Calu3 (cell line): ENCODE results near the gene KCP. TPM values are rescaled to one million over a fixed set of nuclear protein-coding genes. Genes with fewer than 3 reads are reported as not detected.
"Not testable (repeated sequence)": the region's sequence is repeated elsewhere in the genome, so short reads cannot be mapped to it uniquely, and the experiment has no call there.

ENCODE experiments used
- BruUV-seq: library from RNA; stranded (reverse); fragments of 400-500 nt; replicated peaks from 2 replicates; lab custom pipeline; 2021; lab: Mats Ljungman, UMichigan
- CTCF ChIA-PET: fragments of 300-600 bp; sonication (Branson Sonifier 250); formaldehyde crosslinking; loops from one replicate; lab custom pipeline; 2022; ENCODE audit warnings: antibody characterized with exemption; lab: Charles Lee
- DNase-seq: peaks from one replicate; pipeline ENCODE4 v3.0.0; 2022
- H3K27ac Mint-ChIP-seq: one replicate; pipeline ENCODE4 v1.8.0; 2022; ENCODE audit warnings: mixed read lengths; ENCODE audit not compliant: unreplicated experiment
- H3K27me3 Mint-ChIP-seq: one replicate; pipeline ENCODE4 v1.8.0; 2022; ENCODE audit warnings: mixed read lengths; ENCODE audit not compliant: unreplicated experiment
- H3K36me3 Mint-ChIP-seq: one replicate; pipeline ENCODE4 v1.8.0; 2022; ENCODE audit warnings: mild to moderate bottlenecking, moderate library complexity, mixed read lengths; ENCODE audit not compliant: insufficient read depth, unreplicated experiment
- H3K4me1 Mint-ChIP-seq: one replicate; pipeline ENCODE4 v1.8.0; 2022; ENCODE audit warnings: mild to moderate bottlenecking, low read depth, mixed read lengths; ENCODE audit not compliant: unreplicated experiment
- H3K4me3 Mint-ChIP-seq: one replicate; pipeline ENCODE4 v1.8.0; 2022; ENCODE audit warnings: mild to moderate bottlenecking, low read depth, moderate library complexity, mixed read lengths; ENCODE audit not compliant: unreplicated experiment
- H3K9me3 Mint-ChIP-seq: one replicate; pipeline ENCODE4 v1.8.0; 2022; ENCODE audit warnings: low read depth, mixed read lengths; ENCODE audit not compliant: unreplicated experiment
- intact Hi-C: fragments of 100-400 bp; cut with micrococcal nuclease; formaldehyde crosslinking; loops from one replicate; pipeline ENCODE4 v1.10.0; 2022; ENCODE audit not compliant: unreplicated experiment
- total RNA-seq: library from RNA; stranded (reverse); gene quantifications from 2 replicates; pipeline ENCODE4 v1.2.3, GENCODE V29; 2022
- TF ChIP-seq, protein P1 (sequence below): fragments of 200-600 bp; IDR thresholded peaks from one replicate; pipeline ENCODE4 v1.8.0; 2022; ENCODE audit warnings: antibody characterized with exemption; ENCODE audit not compliant: unreplicated experiment

Gene KCP
- total RNA-seq, 1 experiment from 2014 or later = 6.8 TPM

- Mint-ChIP-seq H3K4me3 (no peak overlapping the region), H3K9me3 (no peaks in the 10 kb centered on the region), H3K36me3 (no peaks in the 10 kb centered on the region), H3K27ac (no peak overlapping the region), H3K27me3 (peaks cover 67% of the 10 kb centered on the region), H3K4me1 (peaks cover 32% of the 10 kb centered on the region)
- CTCF ChIA-PET = no interaction called here
- DNase-seq = no peak
- TF ChIP-seq, protein P1, sequence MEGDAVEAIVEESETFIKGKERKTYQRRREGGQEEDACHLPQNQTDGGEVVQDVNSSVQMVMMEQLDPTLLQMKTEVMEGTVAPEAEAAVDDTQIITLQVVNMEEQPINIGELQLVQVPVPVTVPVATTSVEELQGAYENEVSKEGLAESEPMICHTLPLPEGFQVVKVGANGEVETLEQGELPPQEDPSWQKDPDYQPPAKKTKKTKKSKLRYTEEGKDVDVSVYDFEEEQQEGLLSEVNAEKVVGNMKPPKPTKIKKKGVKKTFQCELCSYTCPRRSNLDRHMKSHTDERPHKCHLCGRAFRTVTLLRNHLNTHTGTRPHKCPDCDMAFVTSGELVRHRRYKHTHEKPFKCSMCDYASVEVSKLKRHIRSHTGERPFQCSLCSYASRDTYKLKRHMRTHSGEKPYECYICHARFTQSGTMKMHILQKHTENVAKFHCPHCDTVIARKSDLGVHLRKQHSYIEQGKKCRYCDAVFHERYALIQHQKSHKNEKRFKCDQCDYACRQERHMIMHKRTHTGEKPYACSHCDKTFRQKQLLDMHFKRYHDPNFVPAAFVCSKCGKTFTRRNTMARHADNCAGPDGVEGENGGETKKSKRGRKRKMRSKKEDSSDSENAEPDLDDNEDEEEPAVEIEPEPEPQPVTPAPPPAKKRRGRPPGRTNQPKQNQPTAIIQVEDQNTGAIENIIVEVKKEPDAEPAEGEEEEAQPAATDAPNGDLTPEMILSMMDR = no peak
- BruUV-seq = no TSS peak
- intact Hi-C loops = no loop called here
Measured at GRCh38 chr7:128913870-128914565, 3.5 kb upstream of the KCP start.

DNA sequence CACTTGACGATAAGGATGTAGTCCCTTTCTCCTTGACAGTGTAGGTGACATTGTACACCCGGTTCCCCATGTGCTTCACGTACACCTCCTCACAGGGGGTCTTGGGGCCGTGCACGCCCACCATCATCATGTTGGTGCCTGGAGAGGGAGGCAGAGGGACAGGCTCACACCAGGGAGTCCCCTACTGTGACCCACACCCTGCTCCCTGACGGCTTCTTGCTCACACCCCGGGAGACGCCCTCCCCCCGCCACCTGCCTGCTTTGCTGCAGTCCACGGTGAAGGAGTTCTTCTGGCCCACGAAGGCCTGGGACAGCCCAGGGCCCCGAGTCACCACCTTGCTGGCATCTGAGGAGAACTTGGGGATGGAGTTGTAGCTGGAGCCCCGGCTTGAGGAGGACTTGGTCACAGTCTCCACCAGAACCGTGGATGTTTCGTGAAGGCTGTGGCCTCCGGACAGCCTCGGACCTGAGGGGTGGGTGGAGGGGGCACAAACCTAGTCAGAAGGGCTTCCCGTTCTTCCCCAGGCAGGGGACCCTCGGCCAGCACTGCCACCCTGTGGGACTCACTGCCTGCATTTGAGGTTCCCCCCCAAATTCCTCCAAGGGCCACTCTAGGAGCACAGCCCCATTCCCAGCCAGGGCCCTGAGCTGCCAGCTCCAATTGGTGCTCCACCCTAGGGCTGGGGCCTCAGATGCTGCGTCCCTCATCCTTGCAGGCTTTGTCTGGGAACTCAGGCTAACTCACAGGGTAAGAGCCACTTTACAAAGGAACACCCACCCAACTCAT lies 2.4 kb upstream of the KCP start:
- Mint-ChIP-seq H3K27me3 (peaks cover 69% of the 10 kb centered on the region), H3K4me1 (peaks cover 32% of the 10 kb centered on the region)
- intact Hi-C loops, H3K36me3 Mint-ChIP-seq, H3K9me3 Mint-ChIP-seq, CTCF ChIA-PET, DNase-seq, BruUV-seq, H3K27ac Mint-ChIP-seq, H3K4me3 Mint-ChIP-seq: not testable (repeated sequence)

DNA sequence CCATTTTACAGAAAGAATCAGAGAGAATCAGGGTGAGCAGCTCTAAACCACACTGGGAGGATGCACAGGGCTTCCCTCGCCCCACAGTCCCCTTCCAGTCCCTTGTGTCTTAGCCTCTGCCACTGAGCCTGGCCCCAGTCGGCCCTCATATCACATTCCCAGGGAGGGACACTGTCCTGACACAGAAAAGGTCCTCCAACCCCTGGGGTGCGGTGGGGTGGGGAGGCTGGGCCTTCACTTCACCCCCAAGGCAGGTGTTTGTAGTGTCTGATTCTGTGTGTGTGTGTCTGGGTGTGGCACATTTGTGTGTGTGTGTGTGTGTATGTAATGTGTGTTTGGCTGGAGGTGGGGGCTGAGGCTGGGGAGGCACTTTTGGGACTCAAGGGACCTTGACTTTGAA lies 1.8 kb upstream of the KCP start:
- peaks cover 75% of the 10 kb centered on the region for H3K27me3 Mint-ChIP-seq
- H3K4me3 Mint-ChIP-seq = no peak overlapping the region
- no peak overlapping the region for H3K27ac Mint-ChIP-seq
- H3K4me1 Mint-ChIP-seq = peaks cover 32% of the 10 kb centered on the region
- no peak for DNase-seq
- CTCF ChIA-PET = no interaction called here
- no TSS peak for BruUV-seq
- no peaks in the 10 kb centered on the region for H3K9me3 Mint-ChIP-seq
- intact Hi-C loops = no loop called here
- TF ChIP-seq, protein P1 = no peak
- no peaks in the 10 kb centered on the region for H3K36me3 Mint-ChIP-seq

- CTCF ChIA-PET = interaction anchor here (1.2 kb wide), 1 partner anchor 174 kb away, joined by 3 read pairs; no protein-coding TSS in a partner anchor
- DNase-seq = no peak
- Mint-ChIP-seq H3K4me1 (peaks cover 32% of the 10 kb centered on the region), H3K36me3 (no peaks in the 10 kb centered on the region), H3K9me3 (no peaks in the 10 kb centered on the region), H3K27ac (no peak overlapping the region), H3K4me3 (no peak overlapping the region), H3K27me3 (peaks cover 75% of the 10 kb centered on the region)
- TF ChIP-seq, protein P1 = no peak
- BruUV-seq = no TSS peak
- intact Hi-C loops = no loop called here
Measured at GRCh38 chr7:128911423-128912031, 1.0 kb upstream of the KCP start.
